Gastroesophageal sphincter (tissue), 3 donors: Measurements from ENCODE around the gene PTPRE.

ENCODE experiments used
- POLR2A ChIP-seq, 2 donors: fragments of 450-650 bp; IDR thresholded peaks; one replicate each; pipeline ENCODE4 v1.6.1; 2017; ENCODE audit warnings: antibody characterized with exemption in 2 of 2, mild to moderate bottlenecking in 2 of 2, moderate library complexity in 1 of 2
- TF ChIP-seq, protein P1 (sequence below), 4 experiments: fragments of 200-600 bp in 2 of 4; fragments of 450-650 bp in 2 of 4; sonication (generic) in 1 of 4; IDR thresholded peaks; one replicate each; pipeline ENCODE4 v1.5.1; 2017 to 2019; ENCODE audit warnings: antibody characterized with exemption in 4 of 4, mild to moderate bottlenecking in 2 of 4, moderate library complexity in 2 of 4

DNA sequence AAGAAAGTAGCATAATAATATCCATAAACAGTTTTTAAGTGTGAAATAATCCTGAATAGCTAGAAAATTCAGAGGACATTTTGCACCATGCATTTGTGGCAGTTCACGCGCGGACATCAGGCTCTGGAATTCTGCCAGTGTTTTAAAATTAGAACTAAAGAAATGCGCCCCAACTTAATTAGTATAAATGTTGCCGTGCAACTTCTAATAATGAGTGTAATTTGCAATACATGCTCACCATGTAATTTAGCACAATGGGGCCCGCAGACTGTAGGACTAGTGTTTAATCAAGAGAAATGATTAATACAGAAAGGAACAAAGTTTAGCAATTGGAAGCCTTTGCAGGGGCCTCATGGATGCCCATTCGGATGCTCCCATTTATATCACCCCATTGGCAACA, 96.6 kb downstream of the PTPRE start:
- no peak for TF ChIP-seq POLR2A (IDR thresholded peaks at IDR 0.05)
- TF ChIP-seq, protein P1, sequence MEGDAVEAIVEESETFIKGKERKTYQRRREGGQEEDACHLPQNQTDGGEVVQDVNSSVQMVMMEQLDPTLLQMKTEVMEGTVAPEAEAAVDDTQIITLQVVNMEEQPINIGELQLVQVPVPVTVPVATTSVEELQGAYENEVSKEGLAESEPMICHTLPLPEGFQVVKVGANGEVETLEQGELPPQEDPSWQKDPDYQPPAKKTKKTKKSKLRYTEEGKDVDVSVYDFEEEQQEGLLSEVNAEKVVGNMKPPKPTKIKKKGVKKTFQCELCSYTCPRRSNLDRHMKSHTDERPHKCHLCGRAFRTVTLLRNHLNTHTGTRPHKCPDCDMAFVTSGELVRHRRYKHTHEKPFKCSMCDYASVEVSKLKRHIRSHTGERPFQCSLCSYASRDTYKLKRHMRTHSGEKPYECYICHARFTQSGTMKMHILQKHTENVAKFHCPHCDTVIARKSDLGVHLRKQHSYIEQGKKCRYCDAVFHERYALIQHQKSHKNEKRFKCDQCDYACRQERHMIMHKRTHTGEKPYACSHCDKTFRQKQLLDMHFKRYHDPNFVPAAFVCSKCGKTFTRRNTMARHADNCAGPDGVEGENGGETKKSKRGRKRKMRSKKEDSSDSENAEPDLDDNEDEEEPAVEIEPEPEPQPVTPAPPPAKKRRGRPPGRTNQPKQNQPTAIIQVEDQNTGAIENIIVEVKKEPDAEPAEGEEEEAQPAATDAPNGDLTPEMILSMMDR (IDR thresholded peaks at IDR 0.05): no peak
